Fibroblast of gingiva (primary cell): ENCODE data around the gene TRIM4.

Experiments used
- DNase-seq: peaks from one replicate; pipeline ENCODE4 v3.0.0-alpha.2; 2011; ENCODE audit warnings: low read depth

TRIM4 gene

GRCh38 chr7:99843808-99844207, 75.5 kb downstream of the TRIM4 start:
- no peak for DNase-seq

GRCh38 chr7:99842926-99843325, 76.4 kb downstream of the TRIM4 start:
- no peak for DNase-seq
